Measurements from ENCODE around the gene CLASP1.
A peak's percentile ranks its signal among the peaks of the same experiment; 100 is the strongest.
"Not testable (repeated sequence)": the region's sequence is repeated elsewhere in the genome, so short reads cannot be mapped to it uniquely, and the experiment has no call there.

CLASP1 gene

GRCh38 chr2:121469356-121469755 is 179.9 kb downstream of the CLASP1 start:
- DNase-seq: no peak

- no peak for DNase-seq
Observed at GRCh38 chr2:121468936-121469335, 180.3 kb downstream of the CLASP1 start.

GRCh38 chr2:121459291-121459690 is 190.0 kb downstream of the CLASP1 start:
- no peak for DNase-seq

- DNase-seq: no peak
Observed at GRCh38 chr2:121456325-121456724, 192.9 kb downstream of the CLASP1 start.

GRCh38 chr2:121455446-121455845 is 193.8 kb downstream of the CLASP1 start:
- DNase-seq: no peak

- DNase-seq: no peak
Observed at GRCh38 chr2:121454549-121455090, 194.6 kb downstream of the CLASP1 start.

- DNase-seq: no peak
Observed at GRCh38 chr2:121451398-121451797, 197.9 kb downstream of the CLASP1 start.

GRCh38 chr2:121450301-121450700 is 199.0 kb downstream of the CLASP1 start:
- DNase-seq: no peak

GRCh38 chr2:121446647-121447241 is 202.5 kb downstream of the CLASP1 start:
- DNase-seq: no peak

GRCh38 chr2:121442889-121443288 is 206.4 kb downstream of the CLASP1 start:
- DNase-seq: no peak

- not testable (repeated sequence) for DNase-seq
Observed at GRCh38 chr2:121438290-121438689, 211.0 kb downstream of the CLASP1 start.

- no peak for DNase-seq
Observed at GRCh38 chr2:121436918-121437317, 212.3 kb downstream of the CLASP1 start.

- DNase-seq: no peak
Observed at GRCh38 chr2:121435790-121436189, 213.5 kb downstream of the CLASP1 start.

GRCh38 chr2:121431214-121431613 is 218.0 kb downstream of the CLASP1 start:
- DNase-seq: no peak

- no peak for DNase-seq
Observed at GRCh38 chr2:121429927-121430520, 219.2 kb downstream of the CLASP1 start.

- DNase-seq: peak; percentile 32
Observed at GRCh38 chr2:121429119-121429903, 220.0 kb downstream of the CLASP1 start.

- no peak for DNase-seq
Observed at GRCh38 chr2:121427187-121427689, 222.0 kb downstream of the CLASP1 start.

- DNase-seq: no peak
Observed at GRCh38 chr2:121420486-121420885, 228.8 kb downstream of the CLASP1 start.

- no peak for DNase-seq
Observed at GRCh38 chr2:121419081-121419699, 230.1 kb downstream of the CLASP1 start.

- DNase-seq: no peak
Observed at GRCh38 chr2:121418494-121419058, 230.7 kb downstream of the CLASP1 start.

- no peak for DNase-seq
Observed at GRCh38 chr2:121417826-121418225, 231.4 kb downstream of the CLASP1 start.

GRCh38 chr2:121415727-121416126 is 233.5 kb downstream of the CLASP1 start:
- no peak for DNase-seq

GRCh38 chr2:121412349-121412748 is 236.9 kb downstream of the CLASP1 start:
- DNase-seq: no peak
